CD4-positive, alpha-beta T cell treated with Interleukin-12 subunit alpha and Interleukin-12 subunit beta, for 1 hour (primary cell): Measurements from ENCODE around the gene PCDH10.

Experiments
- DNase-seq: peaks from one replicate; pipeline ENCODE4 v3.0.0-alpha.2; 2020

PCDH10 gene, protein sequence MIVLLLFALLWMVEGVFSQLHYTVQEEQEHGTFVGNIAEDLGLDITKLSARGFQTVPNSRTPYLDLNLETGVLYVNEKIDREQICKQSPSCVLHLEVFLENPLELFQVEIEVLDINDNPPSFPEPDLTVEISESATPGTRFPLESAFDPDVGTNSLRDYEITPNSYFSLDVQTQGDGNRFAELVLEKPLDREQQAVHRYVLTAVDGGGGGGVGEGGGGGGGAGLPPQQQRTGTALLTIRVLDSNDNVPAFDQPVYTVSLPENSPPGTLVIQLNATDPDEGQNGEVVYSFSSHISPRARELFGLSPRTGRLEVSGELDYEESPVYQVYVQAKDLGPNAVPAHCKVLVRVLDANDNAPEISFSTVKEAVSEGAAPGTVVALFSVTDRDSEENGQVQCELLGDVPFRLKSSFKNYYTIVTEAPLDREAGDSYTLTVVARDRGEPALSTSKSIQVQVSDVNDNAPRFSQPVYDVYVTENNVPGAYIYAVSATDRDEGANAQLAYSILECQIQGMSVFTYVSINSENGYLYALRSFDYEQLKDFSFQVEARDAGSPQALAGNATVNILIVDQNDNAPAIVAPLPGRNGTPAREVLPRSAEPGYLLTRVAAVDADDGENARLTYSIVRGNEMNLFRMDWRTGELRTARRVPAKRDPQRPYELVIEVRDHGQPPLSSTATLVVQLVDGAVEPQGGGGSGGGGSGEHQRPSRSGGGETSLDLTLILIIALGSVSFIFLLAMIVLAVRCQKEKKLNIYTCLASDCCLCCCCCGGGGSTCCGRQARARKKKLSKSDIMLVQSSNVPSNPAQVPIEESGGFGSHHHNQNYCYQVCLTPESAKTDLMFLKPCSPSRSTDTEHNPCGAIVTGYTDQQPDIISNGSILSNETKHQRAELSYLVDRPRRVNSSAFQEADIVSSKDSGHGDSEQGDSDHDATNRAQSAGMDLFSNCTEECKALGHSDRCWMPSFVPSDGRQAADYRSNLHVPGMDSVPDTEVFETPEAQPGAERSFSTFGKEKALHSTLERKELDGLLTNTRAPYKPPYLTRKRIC

DNA sequence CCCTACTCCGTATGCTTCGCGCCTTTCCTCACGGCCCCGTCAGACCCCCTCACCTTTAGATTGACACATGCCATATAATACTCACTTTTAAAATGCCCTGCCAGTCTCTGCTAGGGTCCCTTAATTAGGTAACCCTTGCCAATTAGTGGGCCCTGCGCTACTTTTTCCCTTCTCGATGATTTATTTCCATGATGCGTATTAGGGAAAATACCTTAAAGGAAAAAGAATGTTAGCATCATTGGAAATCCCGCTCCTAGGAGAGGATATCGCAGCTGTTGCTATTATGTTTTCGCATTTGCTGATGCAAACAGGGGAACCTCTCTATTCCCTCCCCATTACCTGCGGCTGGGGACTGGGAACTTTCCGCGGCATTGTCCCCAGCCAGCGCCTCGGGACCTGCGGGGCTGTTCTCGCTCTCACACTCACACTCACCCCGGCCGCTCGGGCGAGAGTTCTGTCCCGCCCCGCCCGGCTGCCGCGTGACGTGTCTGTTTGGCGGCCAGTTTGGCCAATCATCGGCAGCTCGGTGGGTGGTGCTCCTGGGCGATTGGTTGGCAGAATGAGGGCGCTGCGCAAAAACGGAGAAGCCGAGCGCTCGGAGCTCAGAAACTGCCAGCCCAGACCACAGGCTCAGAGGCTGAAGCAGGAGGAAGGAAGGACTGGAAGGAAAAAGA is at the start of gene PCDH10:
TSS of gene PCDH10 (plus strand) at position 605 of the 674 bp plus-strand sequence. CDS start 847 bp downstream, outside the sequence.
- peak; percentile 9 for DNase-seq

DNA sequence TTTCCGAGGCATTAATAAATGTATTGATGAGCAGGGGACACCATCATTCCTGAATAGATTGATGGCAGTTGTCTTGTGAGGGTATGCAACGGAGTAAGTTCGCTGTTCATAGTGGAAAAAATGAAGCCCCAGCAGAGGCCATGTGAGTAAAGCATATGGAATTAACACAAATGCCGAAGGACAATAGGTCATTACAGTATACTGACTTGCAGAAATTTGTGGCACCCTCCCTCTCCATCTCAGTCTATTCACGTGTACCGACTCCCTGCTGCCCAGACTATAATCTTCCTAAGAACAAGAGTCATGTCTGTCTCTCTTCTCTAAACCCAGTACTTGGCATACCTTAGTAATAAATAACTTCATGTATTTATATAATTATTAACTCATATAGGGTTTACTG is 47.1 kb upstream of the PCDH10 start:
- no peak for DNase-seq

DNA sequence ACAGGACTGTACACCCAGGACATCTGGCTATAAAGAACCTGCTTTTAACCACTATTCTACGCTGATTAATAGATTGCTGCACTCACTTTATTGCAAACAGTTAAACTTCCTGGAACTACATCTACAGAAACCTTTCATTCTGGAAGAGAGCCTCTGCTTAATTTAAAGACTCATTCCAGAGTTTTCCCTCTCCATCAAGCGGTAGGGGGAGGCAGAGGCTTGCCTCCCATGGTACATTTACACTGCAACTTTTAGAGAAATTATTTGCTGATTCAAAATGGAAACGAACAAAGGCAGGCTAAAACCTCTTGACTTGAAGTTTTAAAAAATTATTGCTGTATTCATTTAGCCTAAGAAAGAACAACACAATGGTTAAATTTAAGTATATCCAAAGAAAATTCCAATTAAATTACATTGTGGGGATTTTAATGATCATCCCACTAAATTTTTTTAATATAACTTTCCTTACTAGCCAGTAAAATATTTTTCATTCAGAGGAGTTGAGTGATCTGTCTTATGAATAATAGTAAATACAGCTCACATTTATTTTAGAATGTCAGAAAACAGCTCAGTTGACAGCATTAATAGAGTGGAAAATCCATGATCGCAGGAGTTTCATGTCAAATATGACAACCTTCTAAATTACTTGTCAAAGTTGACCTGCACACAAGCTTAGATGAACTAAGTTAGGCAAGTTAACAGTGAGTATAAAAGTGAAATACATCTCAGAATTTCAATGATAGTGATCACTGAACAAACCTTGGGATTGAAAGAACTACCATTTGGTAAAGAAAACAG is 46.3 kb upstream of the PCDH10 start:
- DNase-seq: no peak

DNA sequence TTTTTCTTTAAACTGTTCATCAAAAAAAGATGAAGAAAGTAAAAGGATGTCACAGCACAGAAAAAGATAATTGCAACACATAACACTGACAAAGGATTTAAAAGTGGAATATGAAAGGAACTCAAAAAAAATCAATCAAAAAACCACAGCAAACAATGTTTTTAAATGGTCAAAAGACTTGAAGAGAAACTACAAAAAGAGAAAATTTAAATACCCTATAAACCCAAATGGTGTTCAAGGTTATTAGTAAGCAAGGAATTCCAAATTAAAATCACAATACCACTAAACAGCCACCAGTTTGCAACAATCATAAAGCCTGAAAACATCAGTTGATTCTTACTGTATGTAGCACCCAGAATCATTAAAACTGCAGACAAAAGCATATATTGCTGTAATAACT is 36.5 kb upstream of the PCDH10 start:
- no peak for DNase-seq

DNA sequence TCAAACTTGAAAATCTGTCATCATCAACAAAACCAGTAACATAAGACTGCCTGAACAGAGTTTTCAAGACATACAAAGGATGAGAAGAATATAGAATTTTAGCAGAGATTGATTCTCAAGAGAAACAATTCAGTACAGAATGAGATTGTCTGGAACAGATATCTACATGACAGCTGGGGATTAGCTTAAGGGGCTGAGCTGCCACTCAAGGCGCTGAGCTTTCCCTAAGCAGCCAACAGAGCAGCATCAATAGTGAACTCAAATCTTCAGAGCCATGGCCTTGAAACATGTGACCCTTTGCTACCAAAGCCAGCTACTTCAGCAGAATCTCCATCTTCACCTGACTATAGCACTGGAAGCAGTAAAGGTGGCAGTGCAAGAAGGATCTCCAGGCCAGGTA is 24.3 kb upstream of the PCDH10 start:
- DNase-seq: no peak

DNA sequence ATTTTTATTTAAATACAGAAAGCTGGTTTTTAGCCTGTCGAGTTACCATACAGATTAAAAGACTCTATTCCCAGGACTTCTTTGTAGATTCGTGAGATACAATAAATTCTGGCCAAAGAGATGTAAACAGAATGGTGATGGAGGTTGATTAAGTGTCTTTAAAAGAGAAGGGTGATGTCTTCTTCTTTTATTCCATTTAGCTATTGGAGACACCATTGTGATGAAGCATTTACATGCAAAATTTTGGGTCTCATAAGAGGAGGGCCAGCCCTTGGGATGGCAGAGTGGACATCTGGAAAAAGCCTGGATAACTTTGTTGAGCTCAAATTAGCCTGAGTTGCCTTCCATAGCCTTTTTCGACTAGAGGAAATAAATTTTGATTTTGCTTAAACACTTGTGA is 21.6 kb upstream of the PCDH10 start:
- DNase-seq: no peak

DNA sequence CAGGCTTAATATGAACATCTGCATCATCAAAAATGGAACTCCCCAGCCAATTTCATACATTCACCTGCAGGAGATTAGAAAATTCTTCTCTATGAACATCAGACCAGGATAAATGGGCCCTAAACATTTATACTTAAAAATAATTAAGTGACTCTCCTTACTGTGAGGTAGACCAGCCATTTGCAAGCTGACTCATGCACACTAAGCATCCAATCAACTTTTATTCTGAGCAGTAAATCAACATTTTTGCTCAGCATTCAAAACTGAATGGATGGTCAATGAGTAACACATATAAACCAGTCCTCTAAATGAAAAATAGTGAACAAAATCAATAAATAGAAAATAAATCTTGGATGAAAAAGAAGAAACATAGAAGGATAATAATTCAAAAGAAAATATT is 19.9 kb upstream of the PCDH10 start:
- no peak for DNase-seq

DNA sequence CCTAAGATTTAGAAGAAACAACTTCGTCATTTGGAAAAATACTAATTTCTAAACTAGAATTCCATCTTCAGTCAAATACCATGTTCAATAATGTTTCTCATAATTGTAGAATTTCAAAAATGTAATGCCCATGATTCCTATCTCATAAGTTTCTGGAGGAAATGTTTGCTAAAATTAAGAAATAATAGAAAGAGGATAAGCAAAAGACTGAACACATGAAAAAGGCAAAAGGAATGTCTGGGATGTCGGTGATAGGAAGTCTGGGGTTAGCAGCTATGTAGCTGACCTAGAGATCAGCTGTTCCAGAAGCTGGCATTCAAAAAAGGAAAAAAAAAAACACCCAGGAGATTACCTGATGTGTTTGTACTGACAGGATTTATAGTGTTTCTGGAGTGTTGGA is 18.9 kb upstream of the PCDH10 start:
- DNase-seq: no peak

DNA sequence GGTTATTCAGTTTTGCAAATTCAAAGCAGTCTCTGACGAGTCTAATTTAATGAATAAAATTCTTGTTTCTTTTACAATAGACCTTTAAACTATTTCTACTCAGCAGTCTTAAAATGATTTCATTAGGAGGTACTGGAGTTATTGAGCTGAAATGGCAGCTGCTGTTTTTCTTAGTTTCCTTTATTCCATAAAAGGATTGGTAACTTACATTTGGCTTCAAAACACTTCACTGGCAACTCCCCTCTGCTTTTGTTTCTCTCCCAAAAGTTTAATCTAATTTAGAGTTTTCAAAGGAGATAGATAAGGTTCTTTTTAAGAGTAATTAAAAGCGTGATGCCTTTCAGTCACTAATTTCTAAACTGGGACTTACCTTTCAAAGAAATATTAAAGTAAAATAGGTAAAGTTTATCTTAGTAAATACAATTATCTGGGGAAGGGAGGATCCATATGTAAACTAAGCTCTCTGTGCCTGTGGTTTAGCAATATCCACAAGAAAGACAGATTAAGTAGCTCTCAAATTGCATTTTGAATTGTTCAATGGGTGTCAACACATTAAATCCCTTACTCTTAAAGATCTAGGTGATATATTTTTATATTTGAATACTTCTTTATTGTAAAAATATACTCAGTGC is 17.1 kb upstream of the PCDH10 start:
- no peak for DNase-seq

DNA sequence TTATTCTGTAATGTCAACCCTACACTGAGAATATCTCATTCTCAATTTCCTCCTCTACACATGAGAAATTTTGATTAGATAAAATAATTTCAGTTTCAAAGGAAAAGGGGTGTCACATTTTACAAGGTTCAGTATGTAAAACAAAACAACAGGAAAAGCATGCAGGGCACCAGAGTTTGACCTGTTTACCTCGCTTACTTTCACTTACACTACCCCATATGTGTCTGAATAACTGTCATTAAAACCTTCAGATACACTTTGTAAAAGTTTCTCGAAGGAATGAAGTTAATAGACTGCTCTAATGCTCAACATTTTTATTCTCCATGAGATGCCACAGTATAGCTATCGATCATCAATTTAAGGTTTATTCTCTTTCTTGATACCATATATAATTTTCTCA is 12.3 kb upstream of the PCDH10 start:
- no peak for DNase-seq

DNA sequence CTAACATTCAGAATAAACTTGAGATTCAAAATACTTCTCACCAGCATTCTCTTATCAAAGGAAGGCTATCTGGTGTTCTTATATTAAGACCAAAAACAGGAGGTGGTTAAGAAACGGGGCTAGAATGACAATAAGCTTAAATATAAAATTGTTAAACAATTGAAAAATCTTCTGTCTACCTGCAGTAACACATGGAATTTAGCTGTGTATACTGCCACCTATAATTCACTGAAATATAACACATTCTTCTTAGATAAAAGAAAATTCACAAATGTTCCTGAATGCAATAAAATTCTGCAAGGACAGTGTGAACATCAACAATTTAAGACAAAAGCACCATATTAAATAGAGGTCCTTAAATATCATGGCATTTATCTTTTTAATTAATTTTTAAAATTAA is 11.5 kb upstream of the PCDH10 start:
- DNase-seq: no peak

DNA sequence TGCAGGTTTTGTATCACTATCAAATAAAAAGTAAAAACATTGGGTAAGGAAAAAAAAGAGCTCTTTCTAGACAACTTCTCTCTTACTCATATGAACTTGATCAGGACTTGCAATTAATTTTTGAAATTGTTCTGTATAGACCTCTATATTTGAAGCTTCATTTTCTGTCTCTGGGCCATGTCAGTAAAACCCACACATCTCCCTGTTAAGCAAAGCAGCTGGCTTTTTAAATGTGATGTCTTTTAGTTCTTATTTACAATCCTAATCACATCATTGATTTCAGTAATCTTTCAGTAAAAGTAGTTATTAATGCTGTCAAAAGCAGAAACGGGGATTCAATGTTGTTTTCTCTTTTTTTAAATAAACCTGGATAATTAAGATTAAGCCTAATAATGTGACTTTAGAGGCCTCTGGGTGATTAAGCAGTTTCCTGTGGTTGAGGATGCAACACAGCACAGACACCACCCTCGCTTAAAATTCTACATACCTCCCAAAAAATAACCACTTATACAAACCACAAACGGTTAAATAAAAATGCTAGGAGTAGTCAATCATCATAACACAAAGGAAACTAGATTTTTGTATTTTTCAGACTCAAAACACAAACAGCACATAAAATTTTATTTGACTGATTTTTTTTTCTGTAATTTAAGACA is 5.2 kb upstream of the PCDH10 start:
- DNase-seq: no peak

DNA sequence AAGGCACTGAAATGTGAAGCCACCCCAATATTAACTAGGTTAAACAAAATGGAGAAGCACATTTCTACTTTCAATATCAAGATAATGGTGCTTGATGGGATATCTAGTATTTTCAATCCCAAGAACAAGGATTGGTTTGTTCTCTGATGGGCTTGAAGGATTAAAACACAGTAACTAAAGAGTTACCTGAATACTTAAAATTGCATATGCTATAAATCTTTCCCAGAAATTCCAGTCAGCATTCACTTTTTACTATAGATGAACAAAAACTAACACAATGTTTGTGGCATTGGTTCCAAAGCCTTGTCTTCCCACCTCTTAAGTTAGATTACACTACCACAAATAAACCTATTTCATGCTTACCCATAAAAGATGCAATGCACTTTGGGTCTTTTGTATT is 3.9 kb upstream of the PCDH10 start:
- DNase-seq: no peak

DNA sequence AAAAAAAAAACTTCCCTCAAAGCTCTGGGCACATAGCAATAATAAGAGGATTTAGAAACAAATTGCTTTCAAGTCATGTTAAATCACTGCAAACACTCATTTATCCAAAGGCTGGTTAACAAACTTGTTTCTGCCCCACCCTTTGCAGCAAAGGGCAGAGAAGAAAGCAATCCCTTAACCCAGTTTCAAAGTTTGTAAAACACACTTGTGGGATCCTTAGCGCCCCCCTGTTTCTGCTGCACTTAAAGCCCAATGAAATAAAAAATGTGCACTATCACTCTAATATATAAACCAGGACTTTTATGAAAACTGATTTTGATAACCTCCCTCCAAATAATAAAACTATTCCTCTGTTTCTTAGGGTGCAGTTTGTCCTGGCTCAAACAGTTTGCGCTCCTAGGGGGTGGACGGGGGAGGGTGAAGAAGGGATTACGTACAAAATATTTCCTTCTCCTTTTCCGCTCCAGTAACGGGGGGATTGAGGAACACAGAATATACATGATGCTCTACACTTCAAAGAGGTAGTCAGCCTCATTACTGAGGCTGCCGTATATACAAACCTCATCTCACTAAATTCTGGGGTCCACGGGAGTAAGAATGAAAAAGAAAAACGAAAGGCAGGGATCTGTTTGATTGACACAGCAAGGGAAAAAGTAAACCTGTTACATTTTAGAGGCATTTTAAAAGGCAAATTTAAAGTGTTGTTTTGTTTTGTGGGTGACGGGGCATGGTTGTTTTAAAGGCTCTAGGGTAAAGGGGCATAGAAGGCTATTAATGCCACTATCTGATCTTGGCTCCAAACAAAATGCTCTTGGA is 3.1 kb upstream of the PCDH10 start:
- DNase-seq: no peak

DNA sequence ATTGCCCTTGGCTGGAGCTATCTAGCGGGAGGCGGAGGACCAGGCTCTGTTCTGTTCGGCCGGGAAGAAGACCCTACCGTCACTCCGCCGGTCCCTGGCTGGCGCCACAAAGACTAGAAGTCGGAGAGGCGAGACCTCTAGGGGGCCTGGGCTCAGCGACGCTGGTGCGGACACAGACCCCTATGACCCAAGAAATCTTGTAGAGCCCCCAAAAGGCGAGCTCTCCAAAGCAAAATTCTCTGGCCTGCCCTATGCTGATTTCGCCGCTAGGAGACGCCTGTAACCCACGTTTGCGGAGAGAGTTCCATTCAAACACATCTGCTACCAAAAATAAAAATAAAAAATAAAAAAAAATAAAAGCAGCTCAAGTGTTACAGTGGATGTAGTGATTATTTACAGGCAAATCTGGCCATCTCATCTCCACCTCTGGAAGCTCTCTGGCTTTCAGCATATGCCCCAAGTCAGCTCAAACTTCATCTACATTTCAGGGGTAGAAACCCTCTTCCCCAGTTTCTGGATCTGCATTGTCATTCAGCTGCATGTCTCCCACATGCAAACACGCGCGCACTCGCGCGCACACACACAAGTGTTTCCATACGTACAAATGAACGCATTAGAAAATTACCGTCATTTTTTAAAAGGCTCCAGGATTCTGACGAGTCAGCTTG is 2.4 kb upstream of the PCDH10 start:
- DNase-seq: no peak

DNA sequence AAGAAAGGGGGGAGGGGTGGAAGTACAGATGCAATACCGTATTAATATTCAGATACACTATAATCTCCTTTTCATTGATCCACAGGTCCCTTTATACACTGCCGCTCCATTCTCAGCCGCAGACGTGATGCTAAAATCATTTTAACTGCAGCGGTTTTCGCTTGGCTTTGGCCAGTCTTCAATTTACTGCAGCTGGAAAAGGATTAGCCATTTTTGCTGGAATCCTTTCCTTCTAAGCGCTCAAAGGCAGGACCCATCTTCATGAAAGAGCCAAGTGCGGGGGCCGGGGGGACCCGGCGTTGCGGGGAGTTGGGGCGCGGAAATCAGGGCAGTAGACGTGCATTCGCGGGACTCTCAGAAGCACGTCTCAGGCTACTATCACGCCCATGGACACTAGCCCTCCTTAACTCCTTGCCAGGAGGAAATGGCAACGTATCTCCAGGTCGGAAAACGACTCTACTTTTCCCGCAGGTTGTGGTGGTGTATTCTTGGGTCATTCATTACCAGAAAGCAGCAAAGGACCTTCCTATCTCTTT is 1.7 kb upstream of the PCDH10 start:
- no peak for DNase-seq

DNA sequence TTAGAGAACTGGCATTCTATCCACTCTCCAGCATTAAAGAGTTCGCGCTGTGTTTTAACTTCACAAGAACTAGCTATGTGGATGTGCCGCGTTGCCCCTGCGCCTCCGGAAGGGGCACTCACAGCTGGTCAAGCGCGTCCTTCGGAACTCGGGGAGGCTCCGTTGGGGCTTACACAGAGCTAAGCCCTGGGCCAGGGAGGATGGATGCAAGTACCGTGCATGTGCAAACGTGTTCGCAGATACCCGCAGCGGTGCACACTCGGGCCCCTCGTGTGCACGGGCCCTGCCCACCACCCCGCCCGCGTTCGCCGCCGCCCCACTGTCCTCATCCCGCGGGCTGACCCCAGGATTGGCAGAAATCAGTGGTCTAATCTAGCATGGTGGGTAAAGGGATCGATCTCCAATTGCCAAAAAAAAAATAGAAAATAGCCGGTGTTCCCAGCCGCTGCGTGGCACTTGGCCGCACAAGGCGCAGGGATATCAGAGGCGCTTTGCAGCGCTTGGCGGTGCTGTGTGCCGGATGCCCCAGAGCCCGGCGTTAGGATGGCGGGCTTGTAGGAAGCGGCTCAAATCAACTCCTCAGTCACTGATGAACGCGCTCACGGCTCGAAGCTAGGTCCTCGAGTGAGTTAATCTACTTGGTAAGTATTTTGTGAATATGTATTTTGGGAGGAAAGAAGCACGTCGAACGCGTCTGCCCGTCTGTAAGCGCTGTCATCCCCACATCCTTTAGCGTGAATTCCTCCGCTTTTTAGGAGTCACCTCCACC is 989 bp upstream of the PCDH10 start:
- DNase-seq: no peak

DNA sequence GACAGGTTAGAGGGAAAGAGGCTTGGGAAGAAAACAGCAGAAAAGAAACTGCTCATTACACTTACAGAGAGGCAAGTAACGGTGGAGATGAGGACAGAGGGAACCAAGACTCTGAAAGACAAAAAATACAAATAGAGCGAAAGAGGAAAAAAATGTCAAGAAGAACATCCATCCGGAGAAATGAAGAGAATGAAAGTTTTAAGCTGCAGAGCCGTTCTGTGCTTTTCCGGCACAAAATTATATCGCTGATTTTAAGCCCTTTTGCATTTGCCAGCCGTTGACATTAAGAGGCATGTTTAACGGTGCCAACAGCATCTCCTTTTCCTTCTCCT is 236 bp downstream of the PCDH10 start:
- DNase-seq: no peak

DNA sequence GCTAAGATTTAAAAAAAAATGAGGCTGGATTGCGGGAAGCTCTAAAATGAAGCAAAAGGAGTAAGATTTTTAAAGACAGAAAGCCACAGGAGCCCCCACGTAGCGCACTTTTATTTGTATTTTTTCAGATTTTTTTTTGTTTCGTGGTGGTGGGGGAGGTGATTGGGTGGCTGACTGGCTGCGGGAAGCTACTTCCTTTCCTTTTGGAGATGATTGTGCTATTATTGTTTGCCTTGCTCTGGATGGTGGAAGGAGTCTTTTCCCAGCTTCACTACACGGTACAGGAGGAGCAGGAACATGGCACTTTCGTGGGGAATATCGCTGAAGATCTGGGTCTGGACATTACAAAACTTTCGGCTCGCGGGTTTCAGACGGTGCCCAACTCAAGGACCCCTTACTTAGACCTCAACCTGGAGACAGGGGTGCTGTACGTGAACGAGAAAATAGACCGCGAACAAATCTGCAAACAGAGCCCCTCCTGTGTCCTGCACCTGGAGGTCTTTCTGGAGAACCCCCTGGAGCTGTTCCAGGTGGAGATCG is 908 bp downstream of the PCDH10 start:
- no peak for DNase-seq
